ENCODE results near the gene GTPBP4.

DNA sequence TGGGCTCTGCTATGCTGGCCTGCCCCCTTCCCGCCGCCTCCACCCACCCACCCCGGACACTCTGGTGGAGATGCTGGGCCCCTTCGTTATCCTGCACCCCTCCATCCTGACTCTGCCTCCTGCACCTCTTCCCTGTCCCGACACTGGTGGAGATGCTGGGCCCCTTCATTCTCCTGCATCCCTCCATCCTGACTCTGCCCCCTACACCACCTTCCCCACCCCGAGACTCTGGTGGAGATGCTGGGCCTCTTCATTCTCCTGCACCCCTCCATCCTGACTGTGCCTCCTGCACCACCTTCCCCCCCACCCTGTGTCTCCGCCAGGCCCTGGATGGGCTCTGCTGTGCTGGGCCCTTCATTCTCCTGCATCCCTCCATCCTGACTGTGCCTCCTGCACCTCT is 22.5 kb downstream of the GTPBP4 start:
- TF ChIP-seq, protein P1, sequence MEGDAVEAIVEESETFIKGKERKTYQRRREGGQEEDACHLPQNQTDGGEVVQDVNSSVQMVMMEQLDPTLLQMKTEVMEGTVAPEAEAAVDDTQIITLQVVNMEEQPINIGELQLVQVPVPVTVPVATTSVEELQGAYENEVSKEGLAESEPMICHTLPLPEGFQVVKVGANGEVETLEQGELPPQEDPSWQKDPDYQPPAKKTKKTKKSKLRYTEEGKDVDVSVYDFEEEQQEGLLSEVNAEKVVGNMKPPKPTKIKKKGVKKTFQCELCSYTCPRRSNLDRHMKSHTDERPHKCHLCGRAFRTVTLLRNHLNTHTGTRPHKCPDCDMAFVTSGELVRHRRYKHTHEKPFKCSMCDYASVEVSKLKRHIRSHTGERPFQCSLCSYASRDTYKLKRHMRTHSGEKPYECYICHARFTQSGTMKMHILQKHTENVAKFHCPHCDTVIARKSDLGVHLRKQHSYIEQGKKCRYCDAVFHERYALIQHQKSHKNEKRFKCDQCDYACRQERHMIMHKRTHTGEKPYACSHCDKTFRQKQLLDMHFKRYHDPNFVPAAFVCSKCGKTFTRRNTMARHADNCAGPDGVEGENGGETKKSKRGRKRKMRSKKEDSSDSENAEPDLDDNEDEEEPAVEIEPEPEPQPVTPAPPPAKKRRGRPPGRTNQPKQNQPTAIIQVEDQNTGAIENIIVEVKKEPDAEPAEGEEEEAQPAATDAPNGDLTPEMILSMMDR (conservative IDR thresholded peaks at IDR 0.05; ENCODE audit: low read depth, low read length), result no peak
- TF ChIP-seq EZH2 (IDR thresholded peaks at IDR 0.05; ENCODE audit: borderline replicate concordance, low read depth, low read length, poor library complexity, severe bottlenecking), result no peak
